ENCODE data around the gene MAG. TPM values are rescaled to one million over a fixed set of nuclear protein-coding genes. Genes with fewer than 3 reads are reported as not detected.

Gene MAG
- total and polyA plus RNA-seq, 9 of the 15 experiments (the other 6 are each of a cell fraction or from before 2014, with no cell fraction given): 0.11 to 10.0 (median 1.6) TPM

DNA sequence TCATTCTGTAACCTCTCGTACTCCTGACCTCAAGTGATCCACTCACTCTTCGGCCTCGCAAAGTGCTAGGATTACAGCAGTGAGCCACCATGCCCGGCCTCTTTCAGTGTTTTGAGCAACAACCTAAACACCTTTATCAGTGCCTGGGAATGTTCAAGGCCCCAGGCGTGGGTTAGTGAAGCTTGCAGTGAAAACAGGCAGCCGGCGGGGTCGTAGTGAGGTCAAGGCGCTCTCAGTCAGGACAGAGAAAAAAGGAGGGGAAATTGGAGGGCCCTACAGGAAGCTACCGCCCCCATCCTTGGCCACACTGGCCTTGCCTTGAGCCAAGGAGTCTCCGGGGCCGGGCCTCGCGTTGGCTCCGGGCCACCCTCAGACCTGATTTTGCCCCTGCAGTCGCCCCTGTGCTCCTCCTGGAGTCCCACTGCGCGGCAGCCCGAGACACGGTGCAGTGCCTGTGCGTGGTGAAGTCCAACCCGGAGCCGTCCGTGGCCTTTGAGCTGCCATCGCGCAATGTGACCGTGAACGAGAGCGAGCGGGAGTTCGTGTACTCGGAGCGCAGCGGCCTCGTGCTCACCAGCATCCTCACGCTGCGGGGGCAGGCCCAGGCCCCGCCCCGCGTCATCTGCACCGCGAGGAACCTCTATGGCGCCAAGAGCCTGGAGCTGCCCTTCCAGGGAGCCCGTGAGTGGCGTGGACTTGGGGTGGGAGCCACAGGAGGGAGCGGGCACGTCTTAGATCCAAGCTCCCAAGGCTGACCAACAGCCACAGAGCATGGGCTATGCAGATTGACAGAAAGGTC lies 17.7 kb downstream of the MAG start:
- FAIRE-seq (peak; percentile 80), ATAC-seq (peak; percentile 67), DNase-seq (ENCODE audit: extremely low read depth in 1 of 4, low spot score in 3 of 4) (peak; percentile 75 to 90 (median 80))
- Histone ChIP-seq H3K4me2 (ENCODE audit: insufficient read depth, low read length) (peak overlapping the region; percentile 65), H4K20me1 (replicated peaks; ENCODE audit: control insufficient read depth, insufficient read depth, low read length) (no peaks in the 10 kb centered on the region), H3K27me3 (ENCODE audit: control insufficient read depth in 2 of 2, insufficient read depth in 2 of 2, low read length in 2 of 2) (no peaks in the 10 kb centered on the region), H3K36me3 (ENCODE audit: control insufficient read depth, insufficient read depth, low read length) (no peaks in the 10 kb centered on the region), H3K4me3 (peak overlapping the region; percentile 4; the same call in 1 of the 2 replicates), H3K9me3 (replicated peaks; ENCODE audit: control insufficient read depth, insufficient read depth, low read depth, low read length) (no peaks in the 10 kb centered on the region), H3K9me1 (ENCODE audit: control insufficient read depth, insufficient read depth, low read length) (peaks cover 3% of the 10 kb centered on the region), H3K79me2 (ENCODE audit: control insufficient read depth, insufficient read depth, low read length) (peaks cover 10% of the 10 kb centered on the region; the same call in 2 of the 3 replicates), H3K9ac (ENCODE audit: insufficient read depth in 1 of 2, low read depth in 2 of 2, low read length in 2 of 2) (peak overlapping the region; percentile 79 to 90), H3K4me1 (replicated peaks in 1 of 2; ENCODE audit: control insufficient read depth in 2 of 2, insufficient read depth in 2 of 2, low read length in 2 of 2) (peaks cover 58 to 75% of the 10 kb centered on the region in 2 experiments), H2AFZ (ENCODE audit: low read depth, low read length) (peak overlapping the region; percentile 96), H3K27ac (ENCODE audit: extremely low read depth, low read depth, low read length) (peak overlapping the region; percentile 90)
- 18% methylated on average over 45 of the region's 47 CpGs for WGBS (ENCODE audit: insufficient coverage, low coverage, missing lambda C conversion rate)
- ChIA-PET CTCF (ENCODE audit: low intra/inter-chr PET ratio) (no interaction called here), POLR2A (interaction anchor here (0.7 to 1.1 kb wide), 4 partner anchors 10 to 155 kb away, joined by 3 to 4 read pairs (median 3); no protein-coding TSS in a partner anchor)
- BruUV-seq (replicated peaks): no TSS peak
- in situ Hi-C loops (cut with MboI): no loop called here
- intact Hi-C loops (cut with micrococcal nuclease): no loop called here
- TF ChIP-seq EP400 (IDR thresholded peaks at IDR 0.05): peak; percentile 80
- peak; percentile 90 for TF ChIP-seq MYC (IDR thresholded peaks at IDR 0.05; ENCODE audit: low read depth, low read length)
- TF ChIP-seq MYC (CRISPR knock-in tag; IDR thresholded peaks at IDR 0.05; ENCODE audit: borderline replicate concordance, low read depth): peak; percentile 73; the same call in 1 of the 2 replicates
- TF ChIP-seq, protein P1, sequence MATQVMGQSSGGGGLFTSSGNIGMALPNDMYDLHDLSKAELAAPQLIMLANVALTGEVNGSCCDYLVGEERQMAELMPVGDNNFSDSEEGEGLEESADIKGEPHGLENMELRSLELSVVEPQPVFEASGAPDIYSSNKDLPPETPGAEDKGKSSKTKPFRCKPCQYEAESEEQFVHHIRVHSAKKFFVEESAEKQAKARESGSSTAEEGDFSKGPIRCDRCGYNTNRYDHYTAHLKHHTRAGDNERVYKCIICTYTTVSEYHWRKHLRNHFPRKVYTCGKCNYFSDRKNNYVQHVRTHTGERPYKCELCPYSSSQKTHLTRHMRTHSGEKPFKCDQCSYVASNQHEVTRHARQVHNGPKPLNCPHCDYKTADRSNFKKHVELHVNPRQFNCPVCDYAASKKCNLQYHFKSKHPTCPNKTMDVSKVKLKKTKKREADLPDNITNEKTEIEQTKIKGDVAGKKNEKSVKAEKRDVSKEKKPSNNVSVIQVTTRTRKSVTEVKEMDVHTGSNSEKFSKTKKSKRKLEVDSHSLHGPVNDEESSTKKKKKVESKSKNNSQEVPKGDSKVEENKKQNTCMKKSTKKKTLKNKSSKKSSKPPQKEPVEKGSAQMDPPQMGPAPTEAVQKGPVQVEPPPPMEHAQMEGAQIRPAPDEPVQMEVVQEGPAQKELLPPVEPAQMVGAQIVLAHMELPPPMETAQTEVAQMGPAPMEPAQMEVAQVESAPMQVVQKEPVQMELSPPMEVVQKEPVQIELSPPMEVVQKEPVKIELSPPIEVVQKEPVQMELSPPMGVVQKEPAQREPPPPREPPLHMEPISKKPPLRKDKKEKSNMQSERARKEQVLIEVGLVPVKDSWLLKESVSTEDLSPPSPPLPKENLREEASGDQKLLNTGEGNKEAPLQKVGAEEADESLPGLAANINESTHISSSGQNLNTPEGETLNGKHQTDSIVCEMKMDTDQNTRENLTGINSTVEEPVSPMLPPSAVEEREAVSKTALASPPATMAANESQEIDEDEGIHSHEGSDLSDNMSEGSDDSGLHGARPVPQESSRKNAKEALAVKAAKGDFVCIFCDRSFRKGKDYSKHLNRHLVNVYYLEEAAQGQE (IDR thresholded peaks at IDR 0.05; ENCODE audit: borderline replicate concordance): no peak; the same call in 1 of the 2 replicates
- TF ChIP-seq, protein P1 (CRISPR knock-in tag; IDR thresholded peaks at IDR 0.05; ENCODE audit: low read depth): no peak
- TF ChIP-seq MYNN (IDR thresholded peaks at IDR 0.05): no peak
- no peak for TF ChIP-seq MYNN (CRISPR knock-in tag; IDR thresholded peaks at IDR 0.05)
- TF ChIP-seq, protein P2, sequence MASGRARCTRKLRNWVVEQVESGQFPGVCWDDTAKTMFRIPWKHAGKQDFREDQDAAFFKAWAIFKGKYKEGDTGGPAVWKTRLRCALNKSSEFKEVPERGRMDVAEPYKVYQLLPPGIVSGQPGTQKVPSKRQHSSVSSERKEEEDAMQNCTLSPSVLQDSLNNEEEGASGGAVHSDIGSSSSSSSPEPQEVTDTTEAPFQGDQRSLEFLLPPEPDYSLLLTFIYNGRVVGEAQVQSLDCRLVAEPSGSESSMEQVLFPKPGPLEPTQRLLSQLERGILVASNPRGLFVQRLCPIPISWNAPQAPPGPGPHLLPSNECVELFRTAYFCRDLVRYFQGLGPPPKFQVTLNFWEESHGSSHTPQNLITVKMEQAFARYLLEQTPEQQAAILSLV (tag; IDR thresholded peaks at IDR 0.05): peak; percentile 56; the same call in 1 of the 2 replicates
- TF ChIP-seq HMG20A (CRISPR knock-in tag; conservative IDR thresholded peaks at IDR 0.05): no peak
- peak; percentile 72 for TF ChIP-seq POLR2A (conservative IDR thresholded peaks at IDR 0.05)
- TF ChIP-seq, protein P3, sequence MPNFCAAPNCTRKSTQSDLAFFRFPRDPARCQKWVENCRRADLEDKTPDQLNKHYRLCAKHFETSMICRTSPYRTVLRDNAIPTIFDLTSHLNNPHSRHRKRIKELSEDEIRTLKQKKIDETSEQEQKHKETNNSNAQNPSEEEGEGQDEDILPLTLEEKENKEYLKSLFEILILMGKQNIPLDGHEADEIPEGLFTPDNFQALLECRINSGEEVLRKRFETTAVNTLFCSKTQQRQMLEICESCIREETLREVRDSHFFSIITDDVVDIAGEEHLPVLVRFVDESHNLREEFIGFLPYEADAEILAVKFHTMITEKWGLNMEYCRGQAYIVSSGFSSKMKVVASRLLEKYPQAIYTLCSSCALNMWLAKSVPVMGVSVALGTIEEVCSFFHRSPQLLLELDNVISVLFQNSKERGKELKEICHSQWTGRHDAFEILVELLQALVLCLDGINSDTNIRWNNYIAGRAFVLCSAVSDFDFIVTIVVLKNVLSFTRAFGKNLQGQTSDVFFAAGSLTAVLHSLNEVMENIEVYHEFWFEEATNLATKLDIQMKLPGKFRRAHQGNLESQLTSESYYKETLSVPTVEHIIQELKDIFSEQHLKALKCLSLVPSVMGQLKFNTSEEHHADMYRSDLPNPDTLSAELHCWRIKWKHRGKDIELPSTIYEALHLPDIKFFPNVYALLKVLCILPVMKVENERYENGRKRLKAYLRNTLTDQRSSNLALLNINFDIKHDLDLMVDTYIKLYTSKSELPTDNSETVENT (CRISPR knock-in tag; IDR thresholded peaks at IDR 0.05): peak; percentile 15; the same call in 1 of the 2 replicates

All from K562 (cell line).